NOMO-1 treated with DMSO at 0.1 percent for 48 hours (cell line): ENCODE data around the gene ITGB2.
A peak's percentile ranks its signal among the peaks of the same experiment; 100 is the strongest.

Experiments
- DNase-seq: peaks from one replicate; lab custom pipeline; 2025; ENCODE audit not compliant: unreplicated experiment; lab: John Stamatoyannopoulos, UW

Gene ITGB2

DNA sequence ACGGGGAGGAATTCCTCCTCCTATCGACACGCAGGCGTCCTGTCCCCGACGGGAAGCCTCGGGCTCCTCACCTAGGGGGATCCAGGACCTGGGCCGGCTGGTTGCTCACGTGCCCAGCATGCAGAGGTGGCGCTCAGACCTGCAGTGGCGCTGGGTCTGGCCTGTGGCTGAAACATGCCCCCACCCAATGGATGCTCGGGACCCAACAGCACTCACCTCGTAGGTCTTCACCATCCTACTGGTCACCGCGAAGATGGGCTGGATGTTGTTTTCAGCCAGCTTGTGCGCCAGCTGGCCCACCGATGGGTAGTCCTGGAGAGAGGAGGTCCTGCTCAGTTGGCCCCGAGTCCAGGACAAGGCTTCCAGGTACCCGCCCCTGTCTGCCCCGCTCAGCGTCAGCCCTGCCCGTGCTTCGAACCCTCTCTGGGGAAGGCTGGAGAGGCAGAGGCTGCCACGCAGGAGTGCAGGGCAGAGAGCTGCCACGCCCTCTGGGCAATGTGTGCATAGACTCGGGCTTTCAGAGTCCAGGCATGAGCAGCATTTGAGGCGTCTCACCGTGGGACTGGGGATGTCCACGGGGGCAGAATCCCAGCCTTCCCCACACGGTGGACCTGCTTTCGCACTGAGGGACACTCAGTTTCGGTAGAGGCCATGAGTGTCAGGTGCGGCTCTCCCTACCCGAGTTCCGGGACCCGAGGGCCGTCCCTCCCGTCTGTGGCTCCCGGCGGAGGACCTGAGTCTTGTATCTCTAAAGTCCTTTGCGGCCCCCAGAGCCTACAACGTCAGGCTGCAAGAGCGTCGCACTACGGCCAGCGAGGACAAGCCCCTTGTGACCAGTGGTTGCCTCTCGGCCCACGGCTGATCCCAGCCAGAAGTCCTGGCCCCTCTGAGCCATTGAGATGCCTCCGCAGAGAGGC lies 21.6 kb downstream of the ITGB2 start:
- no peak for DNase-seq

DNA sequence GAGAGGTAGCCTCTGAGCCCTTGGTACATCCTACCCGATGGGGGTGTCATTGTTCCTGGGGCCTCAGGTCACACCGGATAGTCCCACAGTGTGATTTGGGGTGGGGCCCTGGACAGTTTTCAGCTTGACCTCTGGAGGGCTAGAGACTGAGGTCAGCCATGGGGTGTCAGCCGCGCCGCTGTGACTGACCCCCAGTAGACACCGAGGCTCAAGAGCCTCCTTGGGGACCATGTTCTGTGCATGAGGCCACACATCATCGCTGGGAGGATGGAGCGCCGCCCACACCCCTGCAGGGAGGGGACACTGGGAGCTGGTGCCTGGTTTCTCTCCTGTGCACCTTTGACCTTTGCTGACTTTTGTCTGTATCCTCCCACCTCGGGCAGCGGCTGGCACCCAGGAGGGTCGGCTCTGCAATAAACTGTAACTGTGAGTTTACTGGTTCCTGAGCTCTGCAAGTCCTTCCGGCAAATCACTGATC lies 22.6 kb downstream of the ITGB2 start:
- no peak for DNase-seq

DNA sequence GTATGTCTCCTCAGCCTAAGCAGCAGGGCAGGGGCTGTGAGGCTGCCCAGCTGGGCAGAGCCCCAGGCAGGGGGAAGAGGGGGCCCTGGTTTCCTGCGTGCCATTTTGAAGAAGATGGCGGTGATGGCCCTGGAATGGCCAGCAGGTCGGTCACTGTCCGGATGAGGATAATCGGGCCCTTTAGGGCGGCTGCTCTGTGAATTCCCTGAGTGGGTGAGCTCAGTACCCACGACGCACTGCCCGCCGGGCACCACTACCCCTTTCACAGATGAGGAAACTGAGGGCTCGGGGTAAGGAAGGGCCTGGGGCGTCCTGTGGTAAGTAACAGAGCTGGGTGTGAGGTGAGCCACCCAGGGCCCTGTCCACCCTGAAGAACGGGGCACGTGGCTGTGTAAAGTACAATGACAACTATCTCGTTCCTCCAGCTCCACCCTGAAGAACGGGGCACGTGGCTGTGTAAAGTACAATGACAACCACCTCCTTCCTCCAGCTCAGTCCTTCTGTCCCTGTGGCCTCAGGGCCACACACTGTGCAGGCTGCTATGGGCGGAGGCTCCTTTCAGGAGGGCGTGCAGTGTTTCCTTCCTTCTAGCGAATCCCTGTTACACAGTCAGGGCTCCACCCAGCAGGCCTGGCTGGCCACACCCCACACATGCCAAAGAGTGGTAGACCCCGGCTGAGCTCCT lies 23.2 kb downstream of the ITGB2 start:
- DNase-seq: no peak

GRCh38 chr21:44896561-44897286 lies 24.0 kb downstream of the ITGB2 start:
- no peak for DNase-seq

DNA sequence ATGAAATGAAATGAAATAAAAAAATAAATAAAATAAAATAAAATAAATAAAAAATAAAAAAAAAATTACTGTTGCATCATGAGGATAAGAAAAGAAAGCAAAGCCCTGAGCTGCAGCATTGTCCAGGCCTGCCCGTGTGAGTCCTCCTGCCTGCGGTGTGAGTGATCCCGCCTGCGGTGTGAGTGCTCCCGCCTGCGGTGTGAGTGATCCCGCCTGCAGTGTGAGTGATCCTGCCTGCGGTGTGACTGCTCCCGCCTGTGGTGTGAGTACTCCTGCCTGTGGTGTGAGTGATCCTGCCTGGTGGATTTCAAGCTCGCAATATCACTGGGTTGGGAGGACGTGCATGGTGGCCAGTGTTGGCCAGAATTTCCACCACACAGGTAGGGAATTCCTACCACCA lies 24.8 kb downstream of the ITGB2 start:
- no peak for DNase-seq

DNA sequence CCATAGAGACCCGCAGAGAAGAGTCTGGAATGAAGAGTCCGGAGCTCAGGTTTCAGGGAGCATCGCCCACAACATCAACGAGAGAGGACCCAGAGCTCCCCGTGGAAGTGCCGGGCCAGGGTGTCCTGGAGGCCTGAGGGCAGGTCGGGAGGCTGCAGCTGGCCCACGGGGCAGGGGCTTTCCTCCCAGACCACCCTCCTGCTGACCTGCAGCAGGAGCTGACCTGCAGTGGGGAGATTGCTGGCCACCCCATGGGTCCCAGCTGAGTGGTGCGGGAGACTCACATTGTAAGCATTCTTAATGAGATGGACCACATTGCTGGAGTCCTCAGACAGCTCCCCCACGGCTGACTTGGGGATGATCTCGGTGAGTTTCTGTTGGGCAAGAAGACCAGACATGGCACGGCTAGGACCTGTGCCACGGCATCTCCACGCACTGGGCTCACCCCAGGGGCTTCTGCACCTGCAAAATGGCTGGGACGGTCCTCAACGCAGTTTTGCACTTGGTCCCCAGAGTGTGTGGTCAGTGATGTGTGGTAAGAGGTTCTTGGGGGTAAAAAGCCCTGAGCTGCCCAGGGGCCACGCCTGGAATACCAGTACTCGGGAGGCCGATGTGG lies 25.9 kb downstream of the ITGB2 start:
- no peak for DNase-seq

GRCh38 chr21:44893948-44894656 lies 26.6 kb downstream of the ITGB2 start:
- DNase-seq: no peak

- no peak for DNase-seq
These were observed 27.5 kb downstream of the ITGB2 start for GRCh38 chr21:44893278-44893556.

- DNase-seq: peak; percentile 41
These were observed 28.0 kb downstream of the ITGB2 start for GRCh38 chr21:44892536-44893277.

DNA sequence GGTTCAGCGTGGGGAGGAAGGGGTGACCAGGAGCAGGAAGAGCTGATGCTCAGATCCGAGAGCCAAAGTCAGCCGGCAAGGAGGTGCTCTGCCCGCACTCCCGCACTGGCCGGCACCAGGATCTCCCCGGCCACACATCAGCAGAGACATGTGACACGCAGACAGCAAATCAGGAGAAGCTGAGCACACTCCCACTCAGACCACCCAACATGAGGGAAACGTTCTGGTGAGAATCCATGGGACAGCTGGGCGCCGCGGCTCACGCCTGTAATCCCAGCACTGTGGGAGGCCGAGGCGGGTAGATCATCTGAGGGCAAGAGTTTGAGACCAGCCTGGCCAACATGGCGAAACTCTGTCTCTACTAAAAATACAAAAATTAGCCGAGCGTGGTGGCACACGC lies 28.6 kb downstream of the ITGB2 start:
- DNase-seq: no peak

DNA sequence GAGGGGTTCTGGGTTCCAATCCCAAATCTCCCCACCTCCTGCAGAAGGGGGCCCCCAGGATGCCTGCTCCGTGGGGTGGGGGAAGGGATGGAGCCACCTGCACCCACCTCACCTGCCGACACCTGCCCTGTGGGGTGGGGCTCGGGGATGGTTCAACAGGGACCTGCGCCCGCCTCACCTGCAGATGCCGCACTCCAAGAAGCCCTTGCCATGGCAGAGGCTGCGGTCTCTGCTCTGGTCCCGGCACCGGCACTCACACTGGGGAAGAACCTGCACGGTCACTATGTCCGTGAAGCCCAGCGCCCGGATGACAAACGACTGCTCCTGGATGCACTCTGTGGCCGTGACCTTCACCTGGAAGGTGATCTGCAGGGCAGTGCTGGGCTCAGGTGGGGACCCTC lies 29.1 kb downstream of the ITGB2 start:
- DNase-seq: no peak

- DNase-seq: no peak
These were observed 29.6 kb downstream of the ITGB2 start for GRCh38 chr21:44890961-44891541.

- no peak for DNase-seq
These were observed 30.3 kb downstream of the ITGB2 start for GRCh38 chr21:44890338-44890931.

DNA sequence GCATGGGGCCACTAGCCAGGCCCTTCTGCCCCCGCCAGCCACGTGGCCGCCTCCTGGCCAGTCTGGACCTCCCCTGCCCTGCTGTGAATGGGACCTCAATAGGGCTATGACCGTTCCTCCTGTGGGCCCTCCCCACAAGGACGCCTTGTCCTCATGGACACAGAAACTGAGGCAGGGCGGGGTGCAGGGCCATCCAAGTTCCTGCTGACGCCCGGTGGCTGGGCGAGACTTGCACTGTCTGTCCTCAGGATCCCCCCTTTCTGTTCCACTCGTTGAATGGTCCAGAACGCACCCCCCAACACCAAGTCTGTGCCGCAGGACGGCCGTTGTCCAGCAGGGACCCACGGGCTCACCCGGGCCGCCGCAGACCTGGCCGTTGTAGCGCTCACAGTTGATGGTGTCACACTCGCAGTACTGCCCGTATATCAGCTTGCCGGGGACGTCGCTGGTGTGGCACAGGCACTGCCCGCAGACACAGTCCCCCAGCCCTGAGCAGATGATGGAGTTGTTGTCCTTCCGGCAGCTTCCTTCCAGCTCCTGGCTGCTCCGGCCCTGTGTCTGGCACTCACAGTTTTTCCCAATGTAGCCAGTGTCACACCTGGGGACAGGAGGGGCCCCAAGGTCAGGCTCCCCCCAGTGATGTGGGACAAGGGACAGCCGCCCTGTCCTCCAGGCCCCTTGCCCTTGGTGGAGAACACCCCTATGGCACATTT lies 30.9 kb downstream of the ITGB2 start:
- no peak for DNase-seq

DNA sequence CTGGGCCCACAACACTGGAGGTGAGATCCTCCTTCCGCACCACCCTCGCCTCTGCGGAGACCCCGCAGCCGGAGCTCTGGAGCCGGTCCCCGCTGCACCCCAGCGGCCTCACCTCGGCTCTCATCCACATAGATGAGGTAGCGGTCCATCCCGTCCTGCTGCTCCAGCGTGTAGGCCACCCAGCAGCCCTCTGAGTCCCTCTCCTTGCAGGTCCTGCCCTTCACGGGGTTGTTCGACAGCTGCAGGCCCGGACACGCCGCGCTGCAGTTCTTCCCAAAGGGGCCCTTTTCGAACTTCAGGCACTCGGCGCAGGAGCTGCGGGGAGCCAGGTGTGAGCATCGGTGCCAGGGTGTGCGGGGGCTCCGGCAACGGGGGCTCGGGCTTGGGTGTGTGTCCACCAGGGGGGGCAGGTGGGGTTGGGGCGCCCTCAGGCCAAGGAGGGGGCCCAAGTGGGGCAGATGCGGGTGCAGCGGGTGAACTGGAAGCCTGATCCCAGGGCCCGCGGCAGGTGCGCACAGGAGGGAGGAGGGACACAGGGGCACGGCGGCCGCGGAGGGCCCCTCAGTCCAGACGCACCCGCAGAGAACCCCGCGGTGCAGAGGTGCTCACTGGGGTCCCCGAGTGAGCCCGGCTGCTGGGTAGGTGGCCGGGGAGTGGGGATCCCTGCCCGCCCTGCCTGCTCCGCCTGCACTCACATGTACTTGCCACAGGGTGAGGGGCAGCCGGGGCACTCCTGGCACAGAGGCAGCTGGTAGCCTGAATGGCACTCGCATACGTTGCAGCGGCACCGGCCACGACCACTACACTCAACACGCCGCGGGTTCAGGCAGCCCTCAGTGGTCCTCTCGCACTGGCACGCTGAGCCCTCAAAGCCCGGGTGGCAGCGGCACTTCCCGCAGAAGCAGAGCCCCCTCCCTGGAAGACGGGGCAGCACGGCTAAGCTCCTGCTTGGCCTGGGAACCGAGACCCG lies 31.8 kb downstream of the ITGB2 start:
- DNase-seq: no peak

GRCh38 chr21:44887807-44888580 lies 32.7 kb downstream of the ITGB2 start:
- DNase-seq: no peak
